Uterus (tissue), 2 donors: ENCODE data around the gene ATP6V0B.

Source experiments
- CTCF ChIP-seq, 4 experiments: fragments of 200-600 bp in 2 of 4; fragments of 450-650 bp in 2 of 4; sonication (generic) in 2 of 4; IDR thresholded peaks; one replicate each; pipeline ENCODE4 v1.5.1; 2016 to 2019; ENCODE audit warnings: antibody characterized with exemption in 4 of 4, mild to moderate bottlenecking in 2 of 4, moderate library complexity in 1 of 4
- POLR2A ChIP-seq, 2 donors: fragments of 450-650 bp; IDR thresholded peaks; one replicate each; pipeline ENCODE4 v1.6.1; 2016; ENCODE audit warnings: antibody characterized with exemption in 2 of 2, mild to moderate bottlenecking in 1 of 2, moderate library complexity in 1 of 2

- TF ChIP-seq POLR2A (IDR thresholded peaks at IDR 0.05) (no peak), CTCF (IDR thresholded peaks at IDR 0.05) (peak in 1 of 4 experiments; percentile 12)
Observed at GRCh38 chr1:43930168-43930948, 44.4 kb upstream of the ATP6V0B start.
